Left ventricle myocardium superior (tissue), 1 donor: ENCODE results near the gene HOXB13. TPM values are rescaled to one million over a fixed set of nuclear protein-coding genes. Genes with fewer than 3 reads are reported as not detected.
"Not testable (repeated sequence)": the region's sequence is repeated elsewhere in the genome, so short reads cannot be mapped to it uniquely, and the experiment has no call there.

Experiments
- ATAC-seq: fragments of 200-7000 bp; cut with Tn5 transposase; one replicate; pipeline ENCODE4 v1.9.1; 2020; ENCODE audit warnings: mild to moderate bottlenecking, moderate library complexity
- DNase-seq: peaks from one replicate; pipeline ENCODE4 v3.0.0-alpha.2; 2020
- intact Hi-C: fragments of 100-400 bp; cut with micrococcal nuclease; formaldehyde crosslinking; loops from one replicate; pipeline ENCODE4 v1.11.0; 2022
- total RNA-seq: library from RNA; stranded (reverse); fragmentation: NEBNext Ultra II Directional; extraction: Animal tissue kit (Norgen Biotek cat#: 25700); gene quantifications from one replicate; pipeline ENCODE4 v1.2.1, GENCODE V29; 2021
- donor health status: DM: no; HTN: yes; CAD: no; lungs with severe emphysema.

Gene HOXB13
- total RNA-seq, 1 donor from 2014 or later, result not detected

GRCh38 chr17:48718761-48719641 is 9.5 kb downstream of the HOXB13 start:
- intact Hi-C loops, result no loop called here
- no peak for DNase-seq
- ATAC-seq, result no peak

- DNase-seq (no peak), ATAC-seq (no peak)
- intact Hi-C loops, result no loop called here
These were observed 10.3 kb downstream of the HOXB13 start for GRCh38 chr17:48718227-48718760.

DNA sequence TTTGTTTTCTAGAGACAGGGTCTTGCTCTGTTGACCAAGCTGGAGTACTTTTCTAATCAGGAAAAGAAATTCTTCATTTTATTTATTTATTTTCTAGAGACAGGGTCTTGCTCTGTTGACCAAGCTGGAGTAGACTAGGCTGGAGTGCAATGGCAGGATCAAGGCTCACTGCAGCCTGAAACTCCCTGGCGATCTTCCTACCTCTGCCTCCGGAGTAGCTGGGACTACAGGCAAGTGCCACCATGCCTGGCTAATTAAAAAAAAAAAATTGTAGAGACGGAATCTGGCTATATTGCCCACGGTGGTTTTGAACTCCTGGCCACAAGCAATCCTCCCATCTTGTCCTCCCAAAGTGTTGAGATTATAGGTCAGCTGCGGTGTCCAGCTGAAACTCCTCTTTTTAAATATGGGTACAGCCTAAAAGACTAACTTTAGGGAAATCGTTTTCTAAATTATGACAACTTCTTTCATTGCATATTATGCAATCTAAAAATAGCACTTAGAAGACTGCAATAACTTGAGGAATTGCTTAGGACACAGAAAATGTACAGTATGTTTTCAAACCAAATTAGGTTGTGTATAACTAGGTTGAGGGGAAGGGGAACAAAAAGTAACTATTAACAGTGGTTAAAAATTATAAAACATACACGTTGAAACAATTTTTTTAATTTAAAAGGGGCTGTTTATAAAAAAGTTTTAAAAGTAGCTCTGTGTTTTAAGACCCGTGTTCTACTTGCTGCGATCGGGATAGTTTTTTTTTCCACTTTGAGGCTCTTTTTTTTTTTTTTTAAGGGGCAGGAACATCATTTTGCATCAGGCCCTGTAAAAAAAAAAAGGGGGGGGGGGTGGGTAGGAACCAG is 11.0 kb downstream of the HOXB13 start:
- intact Hi-C loops, result no loop called here
- ATAC-seq, result no peak
- DNase-seq, result no peak

- DNase-seq, ATAC-seq, intact Hi-C loops: not testable (repeated sequence)
These were observed 12.0 kb downstream of the HOXB13 start for GRCh38 chr17:48716549-48716948.

- intact Hi-C loops, result no loop called here
- ATAC-seq, result no peak
- no peak for DNase-seq
These were observed 12.8 kb downstream of the HOXB13 start for GRCh38 chr17:48715496-48716399.

DNA sequence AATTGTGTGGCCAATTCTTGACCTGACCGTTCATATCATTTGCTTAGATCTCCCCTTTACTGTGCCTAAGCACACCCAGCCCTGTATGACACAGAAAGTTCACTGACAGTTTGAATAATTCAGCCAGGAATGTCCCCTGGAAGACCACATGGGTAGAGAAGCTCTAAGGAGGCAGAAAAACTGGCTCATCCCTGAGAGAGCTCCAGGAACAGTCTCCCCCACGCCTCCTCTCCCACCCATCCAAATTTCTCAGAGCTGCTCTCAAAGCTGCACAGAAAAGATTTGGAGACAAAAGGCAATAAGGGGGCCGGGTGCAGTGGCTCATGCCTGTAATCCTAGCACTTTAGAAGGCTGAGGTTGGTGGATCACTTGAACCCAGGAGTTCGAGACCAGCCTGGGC is 17.4 kb downstream of the HOXB13 start:
- DNase-seq (no peak), ATAC-seq (no peak)
- intact Hi-C loops, result no loop called here

DNA sequence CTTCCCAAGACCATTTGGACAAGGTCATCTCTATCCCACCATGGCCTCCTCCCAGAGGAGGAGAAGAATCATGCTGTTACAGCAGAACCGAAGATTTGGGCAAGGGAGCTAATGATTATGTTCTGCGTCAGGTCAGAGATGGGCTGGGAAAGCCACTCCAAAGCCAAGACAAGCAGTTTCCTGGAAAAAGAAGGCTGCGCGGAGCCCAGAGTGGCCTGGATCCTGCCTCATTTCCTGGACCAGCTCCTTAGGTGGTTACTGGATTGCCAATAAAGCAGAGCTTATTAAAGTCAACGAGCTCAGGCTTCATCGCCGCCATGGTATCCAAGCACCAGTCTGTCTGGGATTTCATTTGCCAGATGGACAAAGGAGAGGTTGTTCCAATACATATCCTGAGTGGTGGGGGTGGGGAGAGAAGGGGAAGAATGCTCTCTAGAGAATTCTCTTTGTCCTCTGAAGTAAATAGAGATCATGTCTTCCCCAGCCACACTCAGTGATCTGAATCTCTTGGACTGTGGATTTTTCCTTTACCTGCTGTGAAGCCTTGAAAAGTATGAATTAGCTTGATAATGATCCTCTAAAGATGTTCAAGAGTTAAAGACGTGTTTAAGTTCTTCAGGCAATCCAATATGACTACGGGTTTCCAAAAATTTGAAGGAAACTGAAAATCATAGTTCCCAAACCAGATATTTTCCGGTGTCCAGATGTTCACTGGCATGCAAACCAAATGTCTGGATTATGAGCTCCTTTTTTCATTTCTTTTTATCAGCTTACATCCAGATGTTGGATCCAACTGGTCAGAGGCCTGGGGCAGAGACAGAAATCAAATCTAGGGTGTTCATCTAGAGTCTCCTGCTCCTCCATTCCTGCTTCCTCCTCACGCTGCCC is 23.9 kb downstream of the HOXB13 start:
- DNase-seq, result no peak
- no peak for ATAC-seq
- intact Hi-C loops, result no loop called here

GRCh38 chr17:48701864-48702532 is 26.6 kb downstream of the HOXB13 start:
- intact Hi-C loops, result no loop called here
- ATAC-seq (no peak), DNase-seq (no peak)

- intact Hi-C loops, result no loop called here
- ATAC-seq (no peak), DNase-seq (no peak)
These were observed 35.4 kb downstream of the HOXB13 start for GRCh38 chr17:48693178-48693577.

- intact Hi-C loops, result no loop called here
These were observed 36.5 kb downstream of the HOXB13 start for GRCh38 chr17:48692049-48692448.

DNA sequence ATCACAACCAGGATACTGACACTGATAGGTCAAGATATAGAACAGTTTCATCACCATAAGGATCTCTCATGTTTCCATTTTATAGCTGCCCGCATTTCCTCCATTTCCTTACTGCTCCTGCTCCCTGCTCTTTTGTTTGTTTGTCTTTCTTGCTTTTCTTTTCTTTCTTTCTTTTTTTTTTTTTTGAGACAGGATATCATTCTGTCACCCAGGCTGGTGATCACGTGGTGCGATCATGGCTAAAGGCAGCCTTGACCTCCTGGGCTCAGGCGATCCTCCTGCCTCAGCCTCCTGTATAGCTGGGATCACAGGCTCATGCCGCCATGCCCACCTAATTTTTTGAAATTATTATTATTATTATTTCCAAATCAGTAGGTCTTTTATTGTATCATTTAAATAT is 37.9 kb downstream of the HOXB13 start:
- DNase-seq (no peak), ATAC-seq (no peak)
- intact Hi-C loops, result no loop called here

More at GRCh38 chr17:48692049-48692448, 36.5 kb downstream of the HOXB13 start:
- ATAC-seq (no peak), DNase-seq (no peak)

DNA sequence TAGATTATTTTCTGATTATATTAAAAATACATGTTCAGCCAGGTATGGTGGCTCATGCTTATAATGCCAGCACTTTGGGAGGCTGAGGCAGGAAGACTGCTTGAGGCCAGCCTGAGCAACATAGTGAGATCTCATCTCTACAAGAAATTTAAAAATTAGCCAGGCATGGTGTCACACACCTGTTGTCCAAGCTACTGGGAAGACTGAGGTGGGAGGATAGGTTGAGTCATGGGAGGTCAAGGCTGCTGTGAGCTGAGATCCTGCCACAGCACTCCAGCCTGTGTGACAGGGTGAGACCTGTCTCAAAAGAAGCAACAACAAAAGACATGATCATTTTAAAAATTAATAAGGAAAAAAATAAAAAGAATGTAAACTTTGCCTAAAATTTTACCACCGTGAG is 46.9 kb downstream of the HOXB13 start:
- no peak for DNase-seq
- intact Hi-C loops, result no loop called here
- ATAC-seq, result no peak

DNA sequence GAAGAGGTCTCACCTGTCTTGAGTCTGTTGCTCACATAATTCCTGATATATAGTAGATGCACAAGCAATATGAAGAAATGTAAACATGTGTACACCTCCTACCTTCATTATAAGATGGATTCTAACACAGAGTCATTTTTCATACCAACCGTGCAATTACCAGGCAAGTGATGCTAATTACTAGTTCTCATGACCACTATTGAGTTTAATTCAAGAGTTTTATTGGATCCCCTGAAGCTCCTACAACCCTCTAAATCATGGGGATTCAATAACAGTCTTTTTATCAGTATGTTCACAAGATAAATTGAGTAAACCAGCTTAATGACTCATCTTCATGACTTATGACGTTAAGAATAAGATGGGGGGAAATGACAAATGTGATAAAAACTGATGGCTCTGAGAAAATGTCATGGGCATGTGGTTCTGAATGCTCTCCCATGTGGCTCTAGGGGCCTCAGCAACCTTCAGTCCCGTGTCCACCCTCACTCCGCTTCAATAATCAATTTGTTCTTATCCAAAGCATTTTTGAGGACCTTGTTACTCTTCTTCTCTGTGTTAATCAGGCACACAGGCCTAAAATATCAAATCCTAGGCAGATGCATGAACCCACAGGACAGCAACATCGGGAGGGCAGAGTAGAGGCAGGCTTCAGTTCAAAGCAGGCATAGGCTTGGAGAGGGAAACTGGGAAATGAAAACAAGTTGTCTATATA is 49.0 kb downstream of the HOXB13 start:
- DNase-seq (no peak), ATAC-seq (no peak)
- intact Hi-C loops, result no loop called here

DNA sequence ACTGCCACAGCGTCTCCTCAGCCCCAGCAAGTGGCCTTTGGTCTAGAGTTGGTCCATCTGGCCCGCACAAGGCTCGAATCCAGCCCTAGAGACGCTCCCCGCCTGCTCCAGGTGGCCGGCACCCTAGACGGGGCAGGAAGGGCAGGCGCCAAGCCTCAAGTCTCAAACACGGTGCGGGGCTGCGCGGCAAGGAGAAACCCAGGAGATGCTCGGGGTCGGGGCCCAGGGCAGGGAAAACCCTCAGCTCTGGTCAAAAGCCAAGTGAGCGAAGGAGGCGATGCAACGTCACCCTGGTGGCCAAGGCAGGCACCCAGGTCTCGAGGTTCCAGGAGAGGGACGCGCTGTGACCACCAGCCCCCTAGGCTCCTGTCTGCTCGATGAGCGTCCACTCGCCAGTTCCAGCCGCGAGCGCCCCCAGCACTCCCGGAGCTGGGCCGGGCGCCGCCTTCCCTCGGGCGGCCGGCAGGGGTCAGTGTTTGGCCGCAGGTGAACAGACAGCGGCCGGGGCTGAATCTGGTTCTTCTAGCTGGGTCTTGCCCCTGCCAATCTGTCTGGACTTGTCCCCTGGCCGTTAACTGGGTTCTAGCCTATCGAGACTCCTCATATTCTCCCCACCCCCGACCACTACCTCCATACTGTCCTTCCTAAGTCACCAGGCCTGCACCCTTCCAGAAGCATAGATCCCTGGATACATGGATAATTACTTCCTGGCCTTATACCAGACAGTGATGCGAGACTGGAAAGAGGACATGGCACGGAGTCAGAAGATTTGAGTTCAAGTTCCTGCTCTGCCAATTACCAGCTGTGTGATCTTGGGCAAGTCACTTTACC is 50.2 kb downstream of the HOXB13 start:
- peak; percentile 77 for DNase-seq
- intact Hi-C loops, result no loop called here
- ATAC-seq, result peak; percentile 76

DNA sequence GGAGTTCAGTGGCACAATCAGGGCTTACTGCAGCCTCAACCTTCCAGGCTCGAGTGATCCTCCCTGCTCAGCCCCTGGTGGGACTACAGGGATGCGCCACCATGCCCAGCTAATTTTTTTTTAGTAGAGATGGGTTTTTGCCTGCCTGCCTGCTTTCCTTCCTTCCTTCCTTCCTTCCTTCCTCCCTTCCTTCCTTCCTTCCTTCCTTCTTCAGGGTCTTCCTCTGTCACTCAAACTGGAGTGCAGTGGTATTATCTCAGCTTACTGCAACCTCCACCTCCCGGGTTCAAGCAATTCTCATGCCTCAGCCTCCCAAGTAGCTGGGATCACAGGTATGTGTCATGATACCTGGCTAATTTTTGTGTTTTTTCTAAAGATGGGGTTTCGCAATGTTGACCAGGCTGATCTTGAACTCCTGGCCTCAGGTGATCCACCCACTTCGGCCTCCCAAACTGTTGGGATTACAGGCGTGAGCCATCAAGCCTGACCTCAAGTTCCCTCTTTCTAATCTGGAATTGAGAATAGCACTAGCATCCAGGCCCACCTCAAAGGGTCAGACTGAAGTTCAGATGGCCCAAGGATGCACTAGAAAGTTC is 51.5 kb downstream of the HOXB13 start:
- intact Hi-C loops, result no loop called here
- ATAC-seq (no peak), DNase-seq (no peak)
